IPS-NIHi7 (cell line): ENCODE results near the gene ELL.

ENCODE experiments used
- DNase-seq: peaks from one replicate; pipeline ENCODE4 v3.0.0; 2012; ENCODE audit warnings: mixed read lengths; ENCODE audit errors: extremely low spot score

Gene ELL

GRCh38 chr19:18469069-18469846 is 52.6 kb downstream of the ELL start:
- DNase-seq = peak; percentile 87

- DNase-seq = no peak
Observed at GRCh38 chr19:18468517-18468916, 53.4 kb downstream of the ELL start.

GRCh38 chr19:18467978-18468377 is 53.9 kb downstream of the ELL start:
- no peak for DNase-seq

GRCh38 chr19:18466354-18466753 is 55.5 kb downstream of the ELL start:
- DNase-seq = no peak

- DNase-seq = no peak
Observed at GRCh38 chr19:18465964-18466339, 55.9 kb downstream of the ELL start.

GRCh38 chr19:18465214-18465963 is 56.5 kb downstream of the ELL start:
- DNase-seq = no peak

- no peak for DNase-seq
Observed at GRCh38 chr19:18464646-18465045, 57.2 kb downstream of the ELL start.

- no peak for DNase-seq
Observed at GRCh38 chr19:18461471-18461870, 60.4 kb downstream of the ELL start.

GRCh38 chr19:18460900-18461299 is 61.0 kb downstream of the ELL start:
- no peak for DNase-seq

GRCh38 chr19:18457483-18458331 is 64.2 kb downstream of the ELL start:
- no peak for DNase-seq

GRCh38 chr19:18456974-18457373 is 64.9 kb downstream of the ELL start:
- DNase-seq = no peak

GRCh38 chr19:18456279-18456678 is 65.6 kb downstream of the ELL start:
- no peak for DNase-seq

- no peak for DNase-seq
Observed at GRCh38 chr19:18453269-18454024, 68.4 kb downstream of the ELL start.

- DNase-seq = no peak
Observed at GRCh38 chr19:18452386-18452785, 69.5 kb downstream of the ELL start.

GRCh38 chr19:18450931-18451836 is 70.7 kb downstream of the ELL start:
- DNase-seq = peak; percentile 89

- DNase-seq = no peak
Observed at GRCh38 chr19:18450021-18450930, 71.6 kb downstream of the ELL start.

- no peak for DNase-seq
Observed at GRCh38 chr19:18449552-18449951, 72.3 kb downstream of the ELL start.

- no peak for DNase-seq
Observed at GRCh38 chr19:18446811-18447359, 75.0 kb downstream of the ELL start.

- no peak for DNase-seq
Observed at GRCh38 chr19:18446145-18446810, 75.6 kb downstream of the ELL start.
